ENCODE results near the gene PIP4K2B.
A peak's percentile ranks its signal among the peaks of the same experiment; 100 is the strongest.

PIP4K2B gene

GRCh38 chr17:38731526-38732294, 67.6 kb downstream of the PIP4K2B start:
- Histone ChIP-seq H3K27ac (no peak overlapping the region), H3K36me3 (peaks cover 45% of the 10 kb centered on the region), H3K27me3 (ENCODE audit: insufficient read depth, low read depth, severe bottlenecking) (no peaks in the 10 kb centered on the region), H3K9me3 (ENCODE audit: severe bottlenecking) (no peaks in the 10 kb centered on the region), H3K4me3 (ENCODE audit: low read depth, low read length) (no peak overlapping the region)
- TF ChIP-seq CTCF (IDR thresholded peaks at IDR 0.05; ENCODE audit: low read depth, low read length) = no peak
- DNase-seq = no peak

GRCh38 chr17:38730526-38731379, 68.6 kb downstream of the PIP4K2B start:
- H3K27ac ChIP-seq = peak overlapping the region; percentile 71
- TF ChIP-seq CTCF (IDR thresholded peaks at IDR 0.05; ENCODE audit: low read depth, low read length) = no peak
- DNase-seq = peak; percentile 29
- peak overlapping the region; percentile 61 for H3K4me3 ChIP-seq (ENCODE audit: low read depth, low read length)
- H3K9me3 ChIP-seq (ENCODE audit: severe bottlenecking) = no peaks in the 10 kb centered on the region
- H3K27me3 ChIP-seq (ENCODE audit: insufficient read depth, low read depth, severe bottlenecking) = no peaks in the 10 kb centered on the region
- peaks cover 36% of the 10 kb centered on the region for H3K36me3 ChIP-seq

GRCh38 chr17:38729886-38730525, 69.3 kb downstream of the PIP4K2B start, which contains the start of gene CISD3:
Gene CISD3 (plus strand): TSS chr17:38730341. CDS start chr17:38730359, 18 bp downstream.
- Histone ChIP-seq H3K27ac (peak within 1 kb of the TSS; percentile 71), H3K4me3 (ENCODE audit: low read depth, low read length) (peak within 1 kb of the TSS; percentile 65), H3K27me3 (ENCODE audit: insufficient read depth, low read depth, severe bottlenecking) (no peaks in the 10 kb centered on the region), H3K9me3 (ENCODE audit: severe bottlenecking) (no peaks in the 10 kb centered on the region), H3K36me3 (peaks cover 35% of the 10 kb centered on the region)
- DNase-seq = peak; percentile 80
- TF ChIP-seq CTCF (IDR thresholded peaks at IDR 0.05; ENCODE audit: low read depth, low read length) = peak; percentile 58

GRCh38 chr17:38729368-38729885, 69.9 kb downstream of the PIP4K2B start:
- Histone ChIP-seq H3K27ac (peak overlapping the region; percentile 71), H3K9me3 (ENCODE audit: severe bottlenecking) (no peaks in the 10 kb centered on the region), H3K36me3 (peaks cover 35% of the 10 kb centered on the region), H3K4me3 (ENCODE audit: low read depth, low read length) (peak overlapping the region; percentile 65), H3K27me3 (ENCODE audit: insufficient read depth, low read depth, severe bottlenecking) (no peaks in the 10 kb centered on the region)
- no peak for TF ChIP-seq CTCF (IDR thresholded peaks at IDR 0.05; ENCODE audit: low read depth, low read length)
- DNase-seq = no peak

GRCh38 chr17:38728290-38728831, 71.0 kb downstream of the PIP4K2B start:
- TF ChIP-seq CTCF (IDR thresholded peaks at IDR 0.05; ENCODE audit: low read depth, low read length) = no peak
- Histone ChIP-seq H3K27me3 (ENCODE audit: insufficient read depth, low read depth, severe bottlenecking) (no peaks in the 10 kb centered on the region), H3K36me3 (peaks cover 40% of the 10 kb centered on the region), H3K9me3 (ENCODE audit: severe bottlenecking) (no peaks in the 10 kb centered on the region), H3K27ac (no peak overlapping the region), H3K4me3 (ENCODE audit: low read depth, low read length) (no peak overlapping the region)
- no peak for DNase-seq

Data from WERI-Rb-1 (cell line).